ENCODE data around the gene BCL11B.

BCL11B gene

GRCh38 chr14:99254328-99255009 lies 17.5 kb downstream of the BCL11B start:
- DNase-seq (ENCODE audit: low spot score): no peak

- no peak for DNase-seq (ENCODE audit: low spot score)
These were observed 18.1 kb downstream of the BCL11B start for GRCh38 chr14:99253890-99254289.

GRCh38 chr14:99252940-99253868 lies 18.8 kb downstream of the BCL11B start:
- DNase-seq (ENCODE audit: low spot score): peak; percentile 72

GRCh38 chr14:99252443-99252939 lies 19.5 kb downstream of the BCL11B start:
- DNase-seq (ENCODE audit: low spot score): no peak

- DNase-seq (ENCODE audit: low spot score): no peak
These were observed 20.3 kb downstream of the BCL11B start for GRCh38 chr14:99251721-99252120.

- DNase-seq (ENCODE audit: low spot score): no peak
These were observed 21.3 kb downstream of the BCL11B start for GRCh38 chr14:99250636-99251208.

- DNase-seq (ENCODE audit: low spot score): no peak
These were observed 22.6 kb downstream of the BCL11B start for GRCh38 chr14:99249389-99249788.

GRCh38 chr14:99248761-99249171 lies 23.2 kb downstream of the BCL11B start:
- no peak for DNase-seq (ENCODE audit: low spot score)

- no peak for DNase-seq (ENCODE audit: low spot score)
These were observed 24.2 kb downstream of the BCL11B start for GRCh38 chr14:99247772-99248171.

GRCh38 chr14:99247101-99247729 lies 24.8 kb downstream of the BCL11B start:
- DNase-seq (ENCODE audit: low spot score): no peak

- DNase-seq (ENCODE audit: low spot score): no peak
These were observed 25.4 kb downstream of the BCL11B start for GRCh38 chr14:99246536-99247097.

- DNase-seq (ENCODE audit: low spot score): no peak
These were observed 26.2 kb downstream of the BCL11B start for GRCh38 chr14:99245564-99246511.

GRCh38 chr14:99244941-99245563 lies 26.9 kb downstream of the BCL11B start:
- no peak for DNase-seq (ENCODE audit: low spot score)

- DNase-seq (ENCODE audit: low spot score): no peak
These were observed 27.6 kb downstream of the BCL11B start for GRCh38 chr14:99244367-99244901.

GRCh38 chr14:99242816-99243721 lies 28.9 kb downstream of the BCL11B start:
- no peak for DNase-seq (ENCODE audit: low spot score)

GRCh38 chr14:99242238-99242637 lies 29.8 kb downstream of the BCL11B start:
- DNase-seq (ENCODE audit: low spot score): no peak

- DNase-seq (ENCODE audit: low spot score): peak; percentile 64
These were observed 30.5 kb downstream of the BCL11B start for GRCh38 chr14:99241325-99242010.

GRCh38 chr14:99240627-99241324 lies 31.2 kb downstream of the BCL11B start:
- DNase-seq (ENCODE audit: low spot score): no peak
